T1000 (cell line): ENCODE results near the gene GPR146.
"Not testable (repeated sequence)": the region's sequence is repeated elsewhere in the genome, so short reads cannot be mapped to it uniquely, and the experiment has no call there.

Experiments used
- DNase-seq: peaks from one replicate; lab custom pipeline; 2025; ENCODE audit warnings: mixed read lengths; lab: John Stamatoyannopoulos, UW

The GPR146 gene

DNA sequence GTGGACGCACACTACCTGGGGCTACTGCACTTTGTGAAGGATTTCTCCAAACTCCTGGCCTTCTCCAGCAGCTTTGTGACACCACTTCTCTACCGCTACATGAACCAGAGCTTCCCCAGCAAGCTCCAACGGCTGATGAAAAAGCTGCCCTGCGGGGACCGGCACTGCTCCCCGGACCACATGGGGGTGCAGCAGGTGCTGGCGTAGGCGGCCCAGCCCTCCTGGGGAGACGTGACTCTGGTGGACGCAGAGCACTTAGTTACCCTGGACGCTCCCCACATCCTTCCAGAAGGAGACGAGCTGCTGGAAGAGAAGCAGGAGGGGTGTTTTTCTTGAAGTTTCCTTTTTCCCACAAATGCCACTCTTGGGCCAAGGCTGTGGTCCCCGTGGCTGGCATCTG is 14.0 kb downstream of the GPR146 start:
- no peak for DNase-seq

- DNase-seq: no peak
Observed at GRCh38 chr7:1058821-1059199, 14.5 kb downstream of the GPR146 start.

- no peak for DNase-seq
Observed at GRCh38 chr7:1059200-1060091, 15.1 kb downstream of the GPR146 start.

GRCh38 chr7:1060315-1061072 is 16.1 kb downstream of the GPR146 start:
- no peak for DNase-seq

DNA sequence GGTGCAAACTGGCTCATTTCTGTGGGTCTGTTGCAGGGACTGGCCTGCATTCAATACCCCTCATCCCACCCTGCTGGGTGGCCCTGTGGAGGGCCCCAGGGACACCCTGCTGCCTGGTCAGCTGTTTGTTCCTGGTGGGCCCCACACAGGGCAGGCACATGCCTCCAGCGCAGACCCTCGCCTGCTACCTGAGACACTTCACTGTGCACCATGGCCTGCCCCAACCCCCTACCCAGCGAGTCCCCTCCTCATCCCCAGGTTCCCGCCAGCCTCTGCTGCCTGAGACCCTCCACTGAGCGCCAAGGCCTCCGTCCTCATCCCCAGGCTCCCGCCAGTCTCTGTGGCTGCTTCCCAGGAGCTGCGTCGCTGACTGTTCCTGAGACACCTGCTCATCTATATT is 16.8 kb downstream of the GPR146 start:
- DNase-seq: no peak

- DNase-seq: no peak
Observed at GRCh38 chr7:1062296-1063294, 18.2 kb downstream of the GPR146 start.

DNA sequence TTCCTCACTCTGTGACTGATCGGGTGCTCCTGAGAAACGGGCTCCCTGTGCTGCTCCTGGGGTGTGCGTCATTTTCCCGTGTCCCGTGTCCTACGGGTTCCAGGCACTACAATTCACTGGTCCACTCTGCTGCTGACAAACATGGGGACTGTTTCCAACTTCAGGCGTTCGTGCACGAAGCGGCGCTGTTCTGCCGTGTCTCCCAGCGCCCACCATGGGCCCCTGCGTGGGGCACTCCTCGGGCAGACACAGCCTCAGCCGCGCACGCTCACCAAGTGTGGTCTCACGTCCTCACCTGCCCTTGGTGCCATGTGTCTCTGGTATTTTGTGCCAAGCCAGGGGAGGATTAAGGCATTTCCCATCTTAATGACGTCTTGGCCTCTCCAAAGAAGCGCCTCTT is 19.0 kb downstream of the GPR146 start:
- no peak for DNase-seq

GRCh38 chr7:1064581-1064980 is 20.2 kb downstream of the GPR146 start:
- no peak for DNase-seq

- DNase-seq: no peak
Observed at GRCh38 chr7:1065263-1065584, 20.9 kb downstream of the GPR146 start.

- DNase-seq: peak; percentile 29
Observed at GRCh38 chr7:1065585-1066241, 21.4 kb downstream of the GPR146 start.

- DNase-seq: no peak
Observed at GRCh38 chr7:1066242-1066588, 21.9 kb downstream of the GPR146 start.

DNA sequence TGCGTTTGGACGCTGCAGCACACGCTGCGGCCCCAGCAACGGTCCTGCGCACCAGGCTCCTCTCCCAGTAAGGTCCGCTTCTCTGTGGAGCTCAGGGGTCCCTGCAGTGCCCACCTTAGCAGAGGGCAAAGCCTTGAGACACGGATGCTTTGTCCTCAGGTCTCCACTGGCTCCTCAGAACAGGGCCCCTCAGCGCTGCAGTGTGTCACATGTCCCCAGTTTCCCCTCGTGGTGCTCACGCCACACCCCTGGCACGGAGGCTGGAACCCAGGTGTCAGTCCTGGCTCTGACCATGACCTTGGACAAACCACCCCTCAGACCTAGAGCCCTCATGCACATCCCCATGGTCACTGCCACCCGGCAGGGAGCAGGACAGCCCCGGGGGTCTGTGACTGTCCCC is 23.7 kb downstream of the GPR146 start:
- DNase-seq: no peak

GRCh38 chr7:1068619-1069018 is 24.3 kb downstream of the GPR146 start:
- no peak for DNase-seq

DNA sequence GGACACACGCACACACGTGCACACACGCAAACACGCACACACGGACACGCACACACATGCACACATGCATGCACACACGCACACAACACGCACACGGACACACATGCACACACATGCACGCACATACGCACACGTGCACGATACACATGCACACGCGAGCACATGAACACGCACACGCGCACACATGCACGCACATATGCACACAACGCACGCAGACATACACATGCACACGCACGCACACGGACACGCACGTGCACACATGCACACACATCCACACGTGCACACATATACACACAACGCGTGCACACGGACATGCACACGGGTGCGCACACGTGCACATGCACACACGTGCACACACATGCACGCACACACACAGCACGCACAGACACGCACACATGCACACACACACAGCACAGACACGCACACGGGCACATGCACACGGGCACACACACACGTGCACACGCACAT is 26.2 kb downstream of the GPR146 start:
- DNase-seq: no peak

- no peak for DNase-seq
Observed at GRCh38 chr7:1071731-1072254, 27.4 kb downstream of the GPR146 start.

- DNase-seq: no peak
Observed at GRCh38 chr7:1073142-1073977, 29.0 kb downstream of the GPR146 start.

DNA sequence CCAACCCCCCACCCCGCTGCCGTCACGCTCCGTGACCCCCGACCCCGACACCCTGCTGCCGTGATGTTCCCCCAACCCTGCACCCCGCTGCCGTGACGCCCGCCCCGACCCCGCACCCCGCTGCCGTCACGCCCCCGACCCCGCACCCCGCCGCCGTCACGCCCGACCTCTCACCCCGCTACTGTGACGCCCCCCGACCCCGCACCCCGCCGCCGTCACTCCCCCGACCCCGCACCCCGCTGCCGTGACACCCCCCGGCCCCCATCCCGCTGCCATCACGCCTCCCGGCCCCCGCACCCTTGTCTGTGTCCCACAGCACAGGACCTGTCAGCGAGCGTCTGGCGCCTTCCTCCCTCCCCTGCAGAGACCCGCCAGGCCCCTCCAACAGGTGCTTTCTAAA is 29.7 kb downstream of the GPR146 start:
- DNase-seq: not testable (repeated sequence)

GRCh38 chr7:1074593-1075431 is 30.5 kb downstream of the GPR146 start:
- DNase-seq: no peak
